Measurements from ENCODE around the gene EFNB2. TPM values are rescaled to one million over a fixed set of nuclear protein-coding genes. Genes with fewer than 3 reads are reported as not detected.
A peak's percentile ranks its signal among the peaks of the same experiment; 100 is the strongest.

Gene EFNB2
- total and polyA plus RNA-seq, 5 experiments from 2014 or later, result 0.12 to 0.49 (median 0.49) TPM; not detected in 2

DNA sequence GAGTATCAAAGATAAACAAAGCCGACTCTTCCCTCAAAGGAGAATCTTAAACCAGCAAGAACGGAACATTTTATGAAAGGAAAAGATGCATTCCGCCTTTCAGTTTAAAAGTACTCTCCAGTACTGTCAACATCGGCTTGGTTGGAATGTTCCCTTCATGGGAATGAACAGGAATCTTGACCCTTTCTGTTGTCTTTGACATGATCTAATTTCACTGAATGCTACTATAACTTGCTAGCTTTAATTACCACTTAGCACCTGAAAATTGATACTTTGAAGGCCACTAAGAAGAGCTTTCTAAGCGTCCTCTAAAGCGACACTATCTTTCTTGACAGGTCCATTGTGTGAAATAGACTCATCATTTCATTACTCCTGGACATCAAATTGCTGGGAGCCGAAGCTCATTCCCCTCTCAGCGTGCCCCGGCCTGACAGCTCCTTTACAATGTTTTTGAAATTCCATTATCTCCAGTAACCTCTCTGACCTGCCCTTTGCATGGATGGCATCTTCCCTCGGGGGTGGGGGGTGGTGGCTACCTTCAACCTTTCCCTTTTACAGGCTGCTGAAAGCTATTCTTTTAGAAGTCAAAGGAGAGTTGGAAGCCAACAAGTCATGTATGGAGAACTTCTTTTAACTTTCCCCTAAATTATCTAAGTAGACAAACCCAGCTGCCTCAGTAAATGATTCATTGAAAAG lies 67.9 kb downstream of the EFNB2 start:
- POLR2A ChIA-PET, result no interaction called here
- ATAC-seq (no peak), DNase-seq (no peak)
- Mint-ChIP-seq H3K27ac (no peak overlapping the region), H3K4me1 (peaks cover 0 to 3% (median 0%) of the 10 kb centered on the region in 4 donors), H3K4me3 (no peak overlapping the region), H3K36me3 (no peaks in the 10 kb centered on the region), H3K9me3 (no peaks in the 10 kb centered on the region), H3K27me3 (peaks cover 2 to 20% (median 6%) of the 10 kb centered on the region in 5 donors)

DNA sequence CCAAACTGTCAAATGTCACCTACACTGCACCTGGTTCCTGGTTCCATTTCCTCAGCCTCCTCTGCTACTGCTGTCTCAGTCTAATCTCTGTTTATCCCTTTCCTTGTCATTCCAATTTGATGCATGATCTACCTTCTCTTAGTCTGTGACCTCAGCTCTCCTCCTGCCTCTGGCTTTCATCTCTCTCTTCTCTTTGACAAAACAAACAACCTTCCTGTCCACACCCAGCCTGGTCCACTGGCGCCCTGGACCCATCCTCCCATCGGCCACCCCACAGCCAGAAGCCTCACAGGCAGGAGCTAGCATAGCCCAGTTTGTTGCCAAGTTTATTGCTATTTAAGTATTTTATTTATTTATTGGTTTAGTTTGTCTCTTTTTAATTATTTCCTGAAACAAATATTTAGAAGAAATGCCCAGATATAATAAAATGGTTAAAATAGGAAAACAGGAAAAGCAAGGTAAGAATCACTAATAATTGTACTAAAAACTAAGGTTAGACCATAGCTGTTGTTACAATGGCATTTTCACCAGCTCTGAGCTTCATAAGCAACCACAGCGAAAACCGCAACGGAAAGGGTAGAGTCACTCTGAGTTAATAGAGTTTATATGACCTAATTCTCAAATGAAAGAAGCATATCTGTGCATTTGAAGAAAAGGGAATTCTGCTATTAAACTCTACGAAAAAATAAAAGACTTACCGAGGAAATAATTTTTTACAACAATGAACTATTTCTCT lies 68.6 kb downstream of the EFNB2 start:
- no peak for DNase-seq
- Mint-ChIP-seq H3K4me1 (peaks cover 0 to 3% (median 0%) of the 10 kb centered on the region in 4 donors), H3K9me3 (no peaks in the 10 kb centered on the region), H3K36me3 (no peaks in the 10 kb centered on the region), H3K4me3 (no peak overlapping the region), H3K27ac (no peak overlapping the region), H3K27me3 (peaks cover 2 to 25% (median 3%) of the 10 kb centered on the region in 5 donors)
- POLR2A ChIA-PET, result no interaction called here
- no peak for ATAC-seq

DNA sequence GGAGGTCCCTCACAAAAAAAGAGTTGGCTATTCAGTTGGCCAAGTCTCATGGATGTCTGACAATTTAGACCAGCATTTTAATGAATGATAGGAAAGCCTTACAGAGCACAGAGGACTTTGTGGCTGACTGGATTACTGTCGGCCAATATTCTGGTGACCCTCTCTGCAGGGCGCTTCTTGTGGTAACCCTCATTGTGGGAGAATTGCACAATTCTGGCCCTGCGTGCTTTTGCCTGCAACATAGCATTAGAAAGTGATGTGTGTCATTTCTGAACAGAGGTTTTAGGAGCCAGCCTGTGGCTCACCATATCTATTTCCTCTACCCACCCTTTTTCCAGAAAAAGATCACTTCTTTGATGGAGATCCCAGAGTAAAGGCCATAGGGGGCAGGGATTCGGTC lies 71.4 kb downstream of the EFNB2 start:
- POLR2A ChIA-PET, result no interaction called here
- Mint-ChIP-seq H3K4me3 (no peak overlapping the region), H3K36me3 (no peaks in the 10 kb centered on the region), H3K4me1 (peaks cover 0 to 3% (median 0%) of the 10 kb centered on the region in 4 donors), H3K9me3 (peaks cover 0 to 2% (median 0%) of the 10 kb centered on the region in 9 donors), H3K27me3 (peaks cover 2 to 36% (median 5%) of the 10 kb centered on the region in 5 donors), H3K27ac (no peak overlapping the region)
- DNase-seq (no peak), ATAC-seq (no peak)

DNA sequence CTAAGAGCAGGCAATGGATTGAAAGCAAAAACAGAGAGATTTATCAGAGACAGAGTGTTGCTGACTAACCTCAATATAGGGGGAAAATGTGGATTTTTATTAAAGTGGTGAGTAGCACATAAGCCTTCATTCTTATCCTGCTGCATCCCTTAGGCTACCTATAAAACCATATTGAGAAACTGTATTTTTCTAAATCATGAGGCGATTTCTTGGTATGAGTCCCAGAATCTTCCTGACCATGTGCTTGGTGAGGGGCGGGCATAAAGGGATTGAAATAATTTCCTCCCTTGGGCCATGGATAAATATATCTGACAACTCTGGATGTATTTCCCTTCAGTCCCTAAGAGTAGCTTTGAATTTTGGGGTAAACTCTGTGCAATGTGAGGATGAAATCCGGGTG lies 72.8 kb downstream of the EFNB2 start:
- Mint-ChIP-seq H3K4me1 (peaks cover 0 to 3% (median 0%) of the 10 kb centered on the region in 4 donors), H3K27ac (no peak overlapping the region), H3K27me3 (peaks cover 3 to 48% (median 12%) of the 10 kb centered on the region in 5 donors), H3K4me3 (no peak overlapping the region), H3K36me3 (no peaks in the 10 kb centered on the region), H3K9me3 (peaks cover 0 to 2% (median 0%) of the 10 kb centered on the region in 9 donors)
- POLR2A ChIA-PET, result no interaction called here
- DNase-seq (no peak), ATAC-seq (no peak)

DNA sequence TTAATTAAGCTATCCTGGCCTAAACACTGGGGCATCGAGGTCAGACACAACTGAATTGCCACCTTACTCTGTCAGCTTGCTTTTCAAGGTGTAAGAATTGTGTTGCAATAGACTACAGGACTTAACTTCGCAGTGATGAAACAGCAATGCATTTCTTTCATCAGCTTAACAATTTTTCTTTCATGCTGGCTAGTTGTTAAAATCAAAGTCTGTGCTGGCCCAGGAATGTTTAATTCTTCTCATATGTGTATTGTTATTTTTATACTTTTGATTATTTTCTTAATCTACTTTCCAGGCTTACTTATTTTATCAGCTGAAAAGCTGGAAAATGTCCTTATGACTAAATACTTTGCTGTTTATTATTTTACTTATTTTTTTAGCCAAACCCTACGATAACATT lies 79.7 kb downstream of the EFNB2 start:
- no peaks in the 10 kb centered on the region for H3K36me3 Mint-ChIP-seq
- no peak overlapping the region for H3K27ac Mint-ChIP-seq
- H3K27me3 Mint-ChIP-seq, result peaks cover 6 to 44% (median 17%) of the 10 kb centered on the region in 5 donors
- no peak for ATAC-seq
- POLR2A ChIA-PET, result no interaction called here
- H3K4me3 Mint-ChIP-seq, result no peak overlapping the region
- no peak for DNase-seq
- peaks cover 0 to 2% (median 0%) of the 10 kb centered on the region in 9 donors for H3K9me3 Mint-ChIP-seq
- H3K4me1 Mint-ChIP-seq, result peaks cover 0 to 2% (median 0%) of the 10 kb centered on the region in 4 donors

DNA sequence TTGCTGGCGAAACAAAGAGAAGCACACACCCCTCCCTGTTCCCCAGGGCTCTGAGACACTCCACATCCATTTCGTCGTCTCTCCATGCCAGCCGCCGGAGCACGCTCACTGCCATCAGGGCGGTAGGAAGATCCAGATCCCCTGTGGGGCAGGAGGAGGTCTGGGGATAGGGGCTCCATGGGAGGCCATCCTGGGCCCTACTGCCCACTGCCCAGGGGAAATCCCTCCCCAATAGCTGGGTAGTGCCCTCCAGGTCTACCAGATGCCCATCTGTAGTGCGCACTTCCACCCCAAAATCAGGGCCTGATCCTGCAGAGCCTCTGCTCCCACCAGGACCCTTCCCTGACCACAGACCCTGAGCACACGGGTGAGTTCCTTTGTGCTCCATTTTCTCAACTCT lies 80.3 kb downstream of the EFNB2 start:
- Mint-ChIP-seq H3K36me3 (no peaks in the 10 kb centered on the region), H3K4me3 (no peak overlapping the region), H3K27me3 (peaks cover 6 to 38% (median 17%) of the 10 kb centered on the region in 5 donors), H3K4me1 (peaks cover 0 to 2% (median 0%) of the 10 kb centered on the region in 4 donors), H3K27ac (no peak overlapping the region), H3K9me3 (peaks cover 0 to 2% (median 0%) of the 10 kb centered on the region in 9 donors)
- no peak for DNase-seq
- POLR2A ChIA-PET, result no interaction called here
- no peak for ATAC-seq

DNA sequence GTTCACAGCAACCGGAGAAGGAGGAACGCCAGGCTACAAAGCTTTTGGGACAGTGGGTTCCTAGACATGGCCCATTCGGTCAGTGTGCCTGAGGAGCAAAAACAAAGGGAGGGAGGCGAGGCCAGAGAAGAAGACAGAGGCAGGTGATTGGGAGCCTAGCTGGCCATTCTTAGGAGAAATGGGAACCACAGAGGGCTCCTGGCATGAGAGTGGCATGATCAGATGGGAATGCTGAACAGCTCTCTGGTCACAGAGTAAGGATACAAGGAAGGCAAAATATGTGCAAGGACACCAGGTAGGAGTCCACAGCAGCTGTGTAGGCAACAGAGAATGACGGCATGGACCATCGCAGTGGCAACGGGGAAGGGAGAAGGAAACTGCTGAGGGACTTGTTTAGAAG lies 82.4 kb downstream of the EFNB2 start:
- POLR2A ChIA-PET, result no interaction called here
- H3K9me3 Mint-ChIP-seq, result peaks cover 0 to 2% (median 0%) of the 10 kb centered on the region in 9 donors
- H3K27me3 Mint-ChIP-seq, result peaks cover 6 to 36% (median 14%) of the 10 kb centered on the region in 5 donors

DNA sequence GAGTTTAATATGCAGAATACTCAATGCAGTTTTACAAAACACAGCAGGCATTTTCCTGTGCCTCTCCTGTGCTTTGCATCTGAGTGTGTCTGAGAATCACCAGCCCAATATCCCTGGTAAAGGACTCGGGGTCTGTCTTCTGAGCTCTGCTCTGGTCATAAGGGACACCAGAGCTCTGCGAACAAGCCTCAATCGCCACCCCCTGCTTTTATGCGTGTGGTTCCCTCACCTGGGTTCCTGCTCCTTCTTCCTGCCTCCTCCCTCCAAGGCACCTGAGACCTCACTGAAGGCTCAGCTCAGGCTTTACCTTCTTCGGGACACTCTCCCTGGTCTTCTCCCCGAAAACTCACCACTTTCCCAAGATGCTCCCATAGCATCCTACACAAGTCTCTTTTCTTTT lies 84.5 kb downstream of the EFNB2 start:
- POLR2A ChIA-PET, result no interaction called here
- peaks cover 0 to 2% (median 0%) of the 10 kb centered on the region in 9 donors for H3K9me3 Mint-ChIP-seq

More for the DNA sequence above, 82.4 kb downstream of the EFNB2 start:
- no peak overlapping the region for H3K4me3 Mint-ChIP-seq
- no peak overlapping the region for H3K27ac Mint-ChIP-seq
- DNase-seq, result no peak
- ATAC-seq, result no peak
- H3K36me3 Mint-ChIP-seq, result no peaks in the 10 kb centered on the region
- H3K4me1 Mint-ChIP-seq, result peaks cover 0 to 2% (median 0%) of the 10 kb centered on the region in 4 donors

DNA sequence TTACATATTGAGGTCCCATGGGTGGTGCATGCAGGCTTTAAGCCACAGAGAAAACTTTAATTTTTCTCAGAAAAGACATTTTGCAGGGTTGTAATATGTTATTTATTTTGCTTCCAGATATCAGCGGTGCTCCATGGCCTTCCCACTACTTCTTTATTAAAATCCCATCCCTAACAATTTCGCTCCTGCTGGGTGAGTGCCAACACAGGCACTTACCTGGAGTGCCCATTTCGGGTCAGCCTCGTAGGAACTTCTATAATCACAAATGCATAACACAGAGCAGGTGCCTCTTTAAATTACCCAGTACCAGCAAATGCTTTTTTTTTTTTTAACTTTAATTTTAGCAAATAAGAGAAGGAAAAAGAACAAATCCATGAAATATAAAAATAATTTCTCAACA lies 86.4 kb downstream of the EFNB2 start:
- Mint-ChIP-seq H3K36me3 (no peaks in the 10 kb centered on the region), H3K9me3 (peaks cover 0 to 2% (median 0%) of the 10 kb centered on the region in 9 donors), H3K27ac (no peak overlapping the region), H3K27me3 (peaks cover 9 to 57% (median 21%) of the 10 kb centered on the region in 5 donors), H3K4me1 (peaks cover 0 to 2% (median 0%) of the 10 kb centered on the region in 4 donors), H3K4me3 (no peak overlapping the region)
- no peak for DNase-seq
- POLR2A ChIA-PET, result no interaction called here
- ATAC-seq, result no peak

More for the DNA sequence above, 84.5 kb downstream of the EFNB2 start:
- no peak for DNase-seq
- Mint-ChIP-seq H3K4me1 (peaks cover 0 to 2% (median 0%) of the 10 kb centered on the region in 4 donors), H3K27ac (peak overlapping the region in 1 of 10 donors; percentile 35), H3K36me3 (no peaks in the 10 kb centered on the region), H3K4me3 (no peak overlapping the region), H3K27me3 (peaks cover 8 to 47% (median 18%) of the 10 kb centered on the region in 5 donors)
- ATAC-seq, result no peak

DNA sequence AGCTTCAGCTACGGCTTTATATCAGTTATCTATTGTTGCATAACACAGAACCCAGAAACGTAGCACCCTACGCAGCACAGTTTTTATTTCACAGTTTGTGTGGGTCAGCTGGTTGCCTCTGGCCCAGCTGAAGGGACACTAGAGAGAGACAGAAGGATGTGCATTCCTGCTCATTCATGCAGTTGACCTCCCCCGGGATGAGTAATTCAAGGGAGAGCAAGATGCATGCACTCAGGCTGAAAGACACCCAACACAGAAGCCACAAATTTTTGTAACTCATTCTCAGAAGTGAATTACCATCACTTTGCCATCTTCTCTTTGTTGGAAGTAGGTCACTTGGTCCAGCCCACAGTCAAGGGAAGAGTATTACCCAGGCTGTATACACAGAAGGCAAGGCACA lies 89.5 kb downstream of the EFNB2 start:
- ATAC-seq, result no peak
- POLR2A ChIA-PET, result no interaction called here
- DNase-seq, result no peak
- no peaks in the 10 kb centered on the region for H3K4me1 Mint-ChIP-seq
- H3K27ac Mint-ChIP-seq, result no peak overlapping the region
- no peak overlapping the region for H3K4me3 Mint-ChIP-seq
- H3K9me3 Mint-ChIP-seq, result no peaks in the 10 kb centered on the region
- H3K36me3 Mint-ChIP-seq, result no peaks in the 10 kb centered on the region
- H3K27me3 Mint-ChIP-seq, result peaks cover 2 to 37% (median 9%) of the 10 kb centered on the region in 5 donors

DNA sequence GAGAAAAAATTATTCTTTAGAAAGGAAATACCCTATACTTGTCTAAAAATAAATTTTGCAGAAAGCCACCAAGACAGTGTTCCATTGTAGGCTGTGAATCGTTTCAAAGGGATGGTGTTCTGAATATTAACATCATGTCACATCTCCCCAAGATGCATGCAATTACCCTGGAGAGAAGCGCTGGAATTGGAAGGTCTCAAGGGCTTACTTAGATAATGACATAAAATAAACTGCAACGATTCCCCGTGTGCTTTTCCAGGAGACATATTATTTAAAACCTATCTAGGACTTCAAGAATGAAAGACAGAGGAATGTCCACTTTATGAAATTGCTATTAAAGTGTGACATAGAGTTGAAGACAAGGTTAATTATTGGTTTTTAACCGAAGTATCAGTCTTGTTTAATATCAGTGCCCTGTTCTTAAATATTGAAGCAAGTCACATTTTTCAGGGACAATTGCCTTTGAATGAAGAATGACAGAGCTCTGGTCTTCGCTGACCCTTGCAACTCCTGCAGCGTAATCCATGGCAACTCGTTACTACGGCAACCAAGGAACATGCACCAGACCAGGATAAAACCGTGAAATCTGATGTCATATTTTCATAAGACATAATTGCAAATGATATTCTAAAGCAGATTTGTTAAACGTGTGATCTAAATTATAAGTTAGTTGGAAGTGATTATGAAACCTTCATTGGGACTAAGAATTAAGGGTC lies 91.7 kb downstream of the EFNB2 start:
- H3K27ac Mint-ChIP-seq, result no peak overlapping the region
- ATAC-seq (no peak), DNase-seq (no peak)
- no peaks in the 10 kb centered on the region for H3K4me1 Mint-ChIP-seq
- no peak overlapping the region for H3K4me3 Mint-ChIP-seq
- H3K9me3 Mint-ChIP-seq, result peaks cover 0 to 2% (median 0%) of the 10 kb centered on the region in 9 donors
- POLR2A ChIA-PET, result no interaction called here
- no peaks in the 10 kb centered on the region for H3K36me3 Mint-ChIP-seq
- H3K27me3 Mint-ChIP-seq, result peaks cover 2 to 31% (median 10%) of the 10 kb centered on the region in 5 donors

DNA sequence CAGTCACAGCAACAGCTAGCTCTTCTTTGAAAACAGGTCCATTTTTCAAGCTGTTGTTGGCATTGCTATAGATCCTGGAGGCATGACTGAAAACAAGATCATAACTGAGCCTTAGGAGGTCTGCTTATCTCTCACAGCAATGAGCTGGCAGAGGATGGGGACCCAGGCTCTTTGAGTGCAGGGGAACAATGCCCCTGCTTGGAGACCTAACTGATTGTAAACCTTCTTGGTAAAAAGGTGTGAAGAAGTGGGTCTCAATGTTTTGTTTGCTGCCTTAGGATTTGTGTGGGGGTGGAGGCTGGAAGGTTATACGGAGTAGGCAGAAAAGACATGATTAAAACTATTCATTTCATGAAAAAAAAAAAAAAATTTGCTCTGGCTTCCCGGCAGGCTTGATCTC lies 94.6 kb downstream of the EFNB2 start:
- Mint-ChIP-seq H3K27ac (no peak overlapping the region), H3K4me3 (no peak overlapping the region), H3K27me3 (peaks cover under 1 to 20% (median 7%) of the 10 kb centered on the region in 5 donors), H3K36me3 (no peaks in the 10 kb centered on the region), H3K9me3 (peaks cover 0 to 2% (median 0%) of the 10 kb centered on the region in 9 donors), H3K4me1 (no peaks in the 10 kb centered on the region)
- POLR2A ChIA-PET, result no interaction called here
- no peak for ATAC-seq
- no peak for DNase-seq

Data from naive thymus-derived CD8-positive, alpha-beta T cell (primary cell).